HG03095 (cell line): ENCODE results near the gene CHI3L2.

Experiments used
- ATAC-seq: cut with Tn5 transposase; IDR thresholded peaks from one replicate; pipeline ENCODE4 v1.9.1; 2021; ENCODE audit warnings: moderate library complexity; ENCODE audit not compliant: unreplicated experiment

Gene CHI3L2

DNA sequence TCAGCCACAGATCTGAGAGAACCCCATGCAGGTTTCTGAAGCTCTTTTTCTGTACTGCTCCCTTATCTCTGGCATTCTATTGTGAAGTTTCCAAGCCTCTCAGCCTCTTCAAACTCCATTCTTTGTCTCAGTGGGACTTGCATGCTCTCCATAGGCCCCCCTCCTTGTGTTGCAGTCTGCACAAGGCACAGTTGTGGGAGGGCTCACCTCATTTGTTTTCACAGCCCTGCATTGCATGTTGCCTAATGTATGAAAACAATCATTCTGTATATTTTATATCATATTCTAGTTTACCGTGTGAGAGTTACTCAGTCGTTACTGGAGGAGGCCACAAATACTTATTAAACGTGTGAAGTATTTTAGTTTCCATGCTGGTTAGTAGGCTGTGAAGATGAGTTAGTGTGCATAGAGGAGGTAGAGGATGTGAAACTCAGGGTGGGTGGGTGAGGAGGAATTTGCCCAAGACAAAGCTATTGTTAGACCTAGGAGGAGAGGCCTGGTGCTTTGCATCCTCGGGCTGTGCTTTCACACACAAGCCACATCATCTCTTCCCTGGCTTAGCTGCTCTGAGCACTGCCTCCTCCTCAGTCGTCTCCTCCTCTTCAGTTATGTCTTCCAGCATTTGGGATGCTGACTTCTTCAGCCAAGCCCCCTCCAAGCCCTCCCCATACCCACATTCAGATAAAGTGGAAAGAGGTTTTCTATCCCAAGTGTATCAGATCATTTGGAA lies 7.8 kb upstream of the CHI3L2 start:
- ATAC-seq = peak; percentile 32

DNA sequence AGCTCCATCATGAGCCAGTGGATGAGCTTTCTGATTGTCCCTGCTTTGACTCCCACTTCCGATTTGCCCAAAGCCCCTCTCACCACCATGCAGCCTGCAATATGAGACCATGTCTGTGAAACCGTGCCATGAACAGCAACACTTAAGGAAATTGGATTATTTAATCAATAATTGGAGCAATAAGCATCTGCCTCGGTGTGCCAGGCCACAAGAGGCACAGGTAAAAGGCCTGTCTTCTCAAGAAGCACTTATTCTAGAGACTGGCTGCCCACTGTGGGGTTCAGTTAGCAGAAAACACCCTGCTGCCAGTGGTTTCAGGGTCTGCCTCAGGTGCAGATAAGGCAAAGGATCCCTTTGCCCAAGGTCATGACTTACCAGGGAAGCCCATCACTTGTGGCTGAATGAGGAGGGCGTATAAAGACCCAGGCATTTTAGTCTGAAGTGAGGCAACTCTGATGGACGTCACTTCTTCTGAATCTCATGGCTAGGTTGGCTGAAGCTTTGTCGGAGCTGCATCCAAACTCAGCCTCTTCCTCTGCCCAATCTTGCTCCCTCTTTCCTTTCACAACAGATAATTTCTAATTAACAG lies 7.1 kb upstream of the CHI3L2 start:
- ATAC-seq = no peak

DNA sequence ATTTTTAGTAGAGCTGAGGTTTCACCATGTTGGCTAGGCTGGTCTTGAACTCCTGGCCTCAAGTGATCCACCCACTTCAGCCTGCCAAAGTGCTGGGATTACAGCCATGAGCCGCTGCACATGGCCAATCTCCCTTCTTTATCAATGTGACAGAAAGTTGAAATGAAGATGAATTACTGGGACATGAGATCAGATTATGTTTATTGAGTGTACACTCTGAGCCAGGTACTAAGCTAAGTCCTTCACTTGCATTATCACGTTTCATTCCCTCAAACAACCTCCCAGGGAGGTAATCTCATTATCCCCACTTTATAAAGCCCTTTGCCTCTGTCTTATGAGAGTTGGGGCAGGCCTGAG lies 6.3 kb upstream of the CHI3L2 start:
- no peak for ATAC-seq

GRCh38 chr1:111221633-111222291 lies 5.8 kb upstream of the CHI3L2 start:
- ATAC-seq = peak; percentile 49

GRCh38 chr1:111222308-111223125 lies 5.0 kb upstream of the CHI3L2 start:
- ATAC-seq = no peak

DNA sequence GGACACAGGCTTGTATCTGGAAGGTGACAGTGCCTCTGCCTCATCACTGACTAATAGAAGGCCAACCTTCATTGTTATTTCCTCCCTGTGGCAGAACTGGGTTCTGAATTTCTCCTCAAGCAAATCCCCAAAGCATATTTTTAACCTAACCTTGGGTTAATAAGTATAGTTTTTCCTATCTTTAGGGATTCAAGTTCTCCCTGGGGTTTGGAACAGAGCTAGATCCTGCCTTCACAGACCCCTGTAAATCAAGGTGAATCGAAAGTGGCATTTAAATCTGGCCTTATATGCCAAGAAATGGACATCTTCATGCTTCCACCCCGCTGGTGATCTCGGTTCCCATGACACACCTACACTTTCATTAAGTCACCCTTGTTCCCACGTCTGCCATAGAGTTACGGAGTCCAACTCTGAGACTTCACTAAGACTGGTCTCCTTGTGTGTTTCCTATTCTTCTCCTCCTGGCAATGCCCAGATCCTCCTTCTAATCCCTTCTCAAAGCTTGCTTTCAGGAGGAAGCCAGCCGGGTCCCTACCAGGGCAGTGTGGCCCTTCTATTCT lies 4.3 kb upstream of the CHI3L2 start:
- ATAC-seq = no peak

GRCh38 chr1:111225091-111225490 lies 2.4 kb upstream of the CHI3L2 start:
- ATAC-seq = no peak

GRCh38 chr1:111225717-111226400 lies 1.7 kb upstream of the CHI3L2 start:
- ATAC-seq = no peak

DNA sequence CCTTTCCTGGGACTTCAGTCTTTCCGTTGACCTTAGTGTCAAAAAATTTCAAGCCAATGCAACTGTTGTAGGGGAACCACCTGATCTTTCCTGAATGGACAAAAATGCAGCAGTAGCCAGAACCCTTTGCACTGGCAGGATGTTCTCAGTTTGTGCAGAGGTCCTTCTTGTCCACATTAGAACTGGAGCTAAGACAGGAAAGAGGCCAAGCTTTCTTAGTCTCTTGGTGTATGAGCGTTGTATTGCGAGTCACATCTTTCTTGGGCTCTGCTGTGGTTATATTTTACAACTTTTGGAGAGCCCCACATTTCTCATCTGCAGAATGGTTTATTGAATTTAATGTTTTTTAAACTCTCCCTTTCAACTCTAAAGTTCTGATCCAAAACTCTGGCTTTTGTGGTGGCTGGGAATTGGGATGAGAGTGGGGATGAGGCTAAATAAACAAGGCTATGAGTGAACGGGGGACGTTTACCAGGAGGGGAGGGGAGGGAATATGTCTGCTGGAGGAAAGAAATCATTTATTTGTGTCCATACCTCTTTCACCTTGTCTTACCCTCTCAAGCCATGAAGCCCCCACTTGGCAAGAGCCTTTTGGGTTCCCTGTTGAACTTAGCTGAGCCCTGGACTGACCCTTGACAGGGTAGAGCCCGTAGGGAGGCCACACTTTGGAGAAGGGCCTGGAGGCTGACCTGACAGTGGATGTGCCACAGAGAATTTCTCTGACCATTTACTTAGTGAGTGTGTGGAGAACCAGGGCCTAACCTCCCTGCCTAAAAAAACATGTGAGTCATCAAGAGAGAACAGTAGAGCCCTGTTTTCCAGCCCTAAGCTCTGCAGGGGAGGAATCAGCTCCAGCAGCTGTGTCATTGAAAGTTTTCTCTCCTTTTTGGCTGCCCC lies 586 bp downstream of the CHI3L2 start:
- ATAC-seq = no peak

DNA sequence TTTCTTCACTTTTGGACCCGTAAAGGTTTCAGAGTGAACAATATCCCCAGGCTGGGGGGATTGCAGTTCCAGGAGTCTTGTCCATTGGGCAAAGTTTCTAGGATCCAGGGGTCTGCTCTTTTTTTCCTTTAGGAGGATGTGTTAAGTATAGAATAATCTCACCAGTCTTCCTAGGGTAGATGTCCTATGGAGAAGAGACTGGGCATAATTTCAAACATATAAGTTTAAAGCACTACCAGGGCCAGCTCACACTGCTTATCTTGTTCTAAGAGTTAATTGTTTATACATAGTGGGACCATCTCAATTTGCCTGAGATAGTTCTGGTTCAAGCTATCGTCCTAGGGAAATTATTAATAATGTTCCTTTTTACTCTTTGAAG lies 1.2 kb downstream of the CHI3L2 start:
- ATAC-seq = no peak

GRCh38 chr1:111232134-111232533 lies 4.6 kb downstream of the CHI3L2 start:
- ATAC-seq = no peak

- ATAC-seq = no peak
Measured at GRCh38 chr1:111234258-111234657, 6.7 kb downstream of the CHI3L2 start.

DNA sequence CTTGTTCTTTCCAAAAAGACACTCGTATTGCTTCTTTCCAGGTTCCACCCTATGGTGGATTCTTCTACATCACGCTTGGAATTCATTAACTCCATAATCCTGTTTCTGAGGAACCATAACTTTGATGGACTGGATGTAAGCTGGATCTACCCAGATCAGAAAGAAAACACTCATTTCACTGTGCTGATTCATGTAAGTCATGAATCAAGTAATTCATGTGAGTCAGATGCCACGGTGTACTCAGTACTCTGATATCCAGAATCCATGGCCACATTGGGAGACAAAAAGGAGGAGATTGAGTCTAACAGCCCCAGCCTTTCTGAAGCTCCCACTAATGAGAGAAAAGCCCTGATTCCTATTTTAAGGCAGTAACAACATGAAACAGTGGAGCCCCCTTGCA lies 7.4 kb downstream of the CHI3L2 start:
- ATAC-seq = no peak

DNA sequence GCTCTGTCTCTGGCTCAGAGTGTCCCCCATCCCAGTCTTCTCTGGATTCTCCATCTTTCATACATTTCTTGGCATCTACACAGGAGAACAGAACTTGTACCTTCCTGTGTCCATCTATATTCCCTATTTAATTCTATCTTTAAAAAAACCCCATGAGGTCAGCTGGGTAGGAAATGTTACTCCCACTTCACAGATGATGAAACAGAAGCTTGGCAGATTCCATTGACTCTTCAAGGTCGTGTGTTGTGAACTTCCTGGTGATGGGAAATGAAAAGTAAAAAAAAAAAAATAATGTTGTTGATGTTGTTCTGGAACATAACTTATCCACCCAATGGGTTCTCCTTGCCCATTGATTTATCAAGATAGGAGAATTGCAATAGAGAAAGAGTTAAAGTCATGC lies 8.9 kb downstream of the CHI3L2 start:
- ATAC-seq = no peak

DNA sequence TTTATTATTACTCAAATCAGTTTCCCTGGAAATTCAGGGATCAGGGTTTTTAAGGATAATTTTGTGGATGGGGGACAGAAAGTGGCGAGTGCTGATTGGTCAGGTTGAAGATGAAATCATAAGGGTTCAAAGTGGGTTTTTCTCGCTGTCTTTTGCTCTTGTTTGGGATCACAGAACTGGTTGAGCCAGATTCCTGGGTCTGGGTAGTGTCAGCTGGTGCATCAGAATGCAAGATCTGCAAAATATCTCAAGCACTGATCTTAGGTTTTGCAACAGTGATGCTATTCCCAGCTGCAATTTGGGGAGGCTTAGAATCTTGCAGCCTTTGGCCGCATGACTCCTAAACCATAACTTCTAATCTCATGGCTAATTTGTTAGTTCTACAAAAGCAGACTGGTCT lies 9.3 kb downstream of the CHI3L2 start:
- no peak for ATAC-seq

- no peak for ATAC-seq
Measured at GRCh38 chr1:111238056-111238795, 10.7 kb downstream of the CHI3L2 start.

- ATAC-seq = no peak
Measured at GRCh38 chr1:111241797-111242196, 14.3 kb downstream of the CHI3L2 start.

GRCh38 chr1:111242805-111243523 lies 15.5 kb downstream of the CHI3L2 start:
- no peak for ATAC-seq
